GM18502 (cell line): ENCODE results near the gene DGKG.
A peak's percentile ranks its signal among the peaks of the same experiment; 100 is the strongest.

Source experiments
- ATAC-seq: cut with Tn5 transposase; IDR thresholded peaks from one replicate; pipeline ENCODE4 v1.9.1; 2021; ENCODE audit warnings: mild to moderate bottlenecking; ENCODE audit not compliant: unreplicated experiment, poor library complexity

DGKG gene

GRCh38 chr3:186283096-186283495, 78.9 kb downstream of the DGKG start:
- ATAC-seq = no peak

- ATAC-seq = no peak
Measured at GRCh38 chr3:186281176-186281575, 80.9 kb downstream of the DGKG start.

- no peak for ATAC-seq
Measured at GRCh38 chr3:186280737-186281136, 81.3 kb downstream of the DGKG start.

- no peak for ATAC-seq
Measured at GRCh38 chr3:186277268-186277909, 84.6 kb downstream of the DGKG start.

GRCh38 chr3:186275436-186275835, 86.6 kb downstream of the DGKG start:
- no peak for ATAC-seq

GRCh38 chr3:186273586-186273985, 88.4 kb downstream of the DGKG start:
- no peak for ATAC-seq

- ATAC-seq = no peak
Measured at GRCh38 chr3:186270701-186271100, 91.3 kb downstream of the DGKG start.

- no peak for ATAC-seq
Measured at GRCh38 chr3:186268616-186269448, 93.2 kb downstream of the DGKG start.

GRCh38 chr3:186267758-186268157, 94.3 kb downstream of the DGKG start:
- ATAC-seq = no peak

GRCh38 chr3:186264608-186265400, 97.2 kb downstream of the DGKG start:
- ATAC-seq = no peak

GRCh38 chr3:186261638-186262037, 100.4 kb downstream of the DGKG start:
- no peak for ATAC-seq

GRCh38 chr3:186260726-186261125, 101.3 kb downstream of the DGKG start:
- ATAC-seq = no peak

GRCh38 chr3:186259612-186260383, 102.2 kb downstream of the DGKG start:
- peak; percentile 46 for ATAC-seq

- no peak for ATAC-seq
Measured at GRCh38 chr3:186258968-186259367, 103.1 kb downstream of the DGKG start.

- no peak for ATAC-seq
Measured at GRCh38 chr3:186257866-186258265, 104.2 kb downstream of the DGKG start.

GRCh38 chr3:186255703-186256331, 106.2 kb downstream of the DGKG start:
- ATAC-seq = no peak

- peak; percentile 74 for ATAC-seq
Measured at GRCh38 chr3:186254676-186255650, 107.1 kb downstream of the DGKG start.

- ATAC-seq = no peak
Measured at GRCh38 chr3:186251948-186252619, 110.0 kb downstream of the DGKG start.
